GM18520 (cell line): ENCODE measurements around the gene NFIB.

Experiments used
- ATAC-seq: cut with Tn5 transposase; IDR thresholded peaks from one replicate; pipeline ENCODE4 v1.9.1; 2021; ENCODE audit not compliant: unreplicated experiment

Gene NFIB

DNA sequence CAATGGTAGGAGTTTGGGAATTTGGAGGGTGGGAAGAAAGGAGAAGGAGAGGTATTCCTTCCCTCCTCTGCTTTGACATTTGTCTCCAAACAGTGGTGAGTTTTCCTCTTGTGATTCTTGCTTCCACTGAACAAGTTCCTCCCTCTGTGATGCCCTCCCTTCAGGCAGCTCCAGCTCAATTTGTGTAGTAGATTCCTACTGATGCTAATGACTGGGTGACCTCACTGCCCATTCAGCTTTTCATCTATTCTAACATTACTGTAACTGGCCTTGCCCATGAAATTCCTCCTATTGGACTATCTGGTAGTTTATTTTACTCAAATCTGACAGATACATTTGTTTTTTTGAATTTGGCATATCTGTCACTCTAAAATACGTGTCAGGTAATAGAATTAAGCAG is 121.4 kb downstream of the NFIB start:
- ATAC-seq: no peak

DNA sequence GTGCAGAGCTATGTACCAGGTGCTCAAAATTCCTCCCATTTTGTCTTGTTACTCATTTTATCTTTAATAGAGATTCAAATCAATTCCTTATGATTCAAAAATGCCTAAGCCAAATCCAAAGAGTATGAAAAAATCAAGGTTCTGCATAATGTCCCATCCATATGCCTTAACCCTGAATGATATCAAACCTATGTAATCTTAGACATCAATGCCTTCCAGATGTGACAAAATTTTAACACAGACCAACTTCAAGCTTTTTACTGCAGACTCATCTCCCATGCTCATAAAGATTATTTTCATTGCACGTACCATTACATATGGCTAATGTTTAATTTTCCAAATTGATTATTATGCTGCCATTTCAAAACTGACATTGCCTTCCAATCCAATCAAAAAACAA is 122.4 kb downstream of the NFIB start:
- no peak for ATAC-seq

DNA sequence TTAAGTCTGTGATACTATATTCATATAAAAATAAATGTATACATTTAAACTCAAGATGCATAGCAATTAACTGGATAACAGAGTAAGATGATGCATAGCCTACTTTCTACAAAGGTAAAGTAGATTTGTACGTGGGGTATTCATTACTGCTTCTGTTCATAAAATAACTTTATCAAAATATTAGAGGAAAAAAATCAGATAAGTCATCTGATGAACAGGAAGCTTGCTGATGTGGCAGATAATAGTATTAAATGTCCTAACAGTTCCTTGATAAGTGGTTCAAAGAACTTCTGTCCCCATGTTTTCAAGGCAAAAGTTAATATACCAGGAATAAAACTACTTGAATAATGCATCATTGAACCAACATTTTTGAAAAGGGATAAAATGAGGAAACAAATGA is 123.7 kb downstream of the NFIB start:
- no peak for ATAC-seq

DNA sequence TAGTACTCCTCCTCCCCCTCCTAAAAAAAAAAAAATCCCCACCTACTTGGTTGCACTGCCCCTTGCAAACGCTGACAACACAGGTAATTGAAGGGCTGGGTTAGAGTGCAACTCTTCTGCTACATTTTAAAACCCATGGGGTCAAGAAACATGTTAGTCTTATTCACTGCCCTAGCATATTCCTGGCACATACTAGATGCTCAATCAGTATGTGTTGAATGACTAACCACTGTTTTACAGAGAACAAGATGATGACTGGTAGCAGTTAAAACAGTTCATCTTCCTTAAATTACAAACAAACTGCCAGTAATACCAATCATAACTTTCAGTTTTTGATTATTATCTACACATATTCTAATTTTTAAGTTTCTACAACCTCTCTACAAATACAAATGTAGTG is 124.4 kb downstream of the NFIB start:
- ATAC-seq: no peak

- no peak for ATAC-seq
These were observed 124.8 kb downstream of the NFIB start for GRCh38 chr9:14189146-14189545.

DNA sequence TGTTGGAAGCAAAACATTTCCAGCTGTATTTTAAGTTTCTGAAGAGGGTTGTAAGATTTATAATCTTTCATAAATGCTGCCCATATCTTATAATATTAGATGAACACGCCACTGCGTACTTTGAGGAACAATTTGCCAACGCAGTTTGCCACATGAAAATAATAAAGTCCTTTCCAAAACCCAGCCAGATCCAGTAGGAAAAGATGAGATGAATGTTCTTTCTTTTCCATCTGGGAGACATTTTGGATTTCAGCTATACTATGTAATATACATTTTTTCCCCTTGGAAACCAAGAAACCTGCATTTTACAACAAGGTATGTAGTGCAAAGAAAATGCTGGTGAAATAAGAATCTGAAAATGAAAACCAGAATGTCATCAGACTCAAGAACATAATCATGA is 125.4 kb downstream of the NFIB start:
- ATAC-seq: no peak

DNA sequence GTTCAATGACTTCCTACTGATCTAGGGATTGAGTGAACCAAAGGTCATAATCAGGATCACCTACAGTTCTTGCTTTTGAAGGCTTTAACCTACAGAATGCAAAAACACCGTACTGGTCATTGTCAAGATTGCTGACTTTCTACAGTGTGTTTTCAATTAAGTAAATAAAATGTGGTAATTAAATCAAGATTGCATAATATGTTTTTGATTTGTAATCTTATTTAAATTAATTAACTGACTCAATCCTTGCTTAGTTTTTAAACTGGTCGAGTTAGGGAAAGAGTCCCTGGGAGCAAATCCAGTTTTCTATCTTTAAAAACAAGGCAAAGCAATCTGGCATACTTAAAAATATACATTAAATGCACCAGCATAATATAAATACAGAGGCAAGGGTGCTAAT is 125.9 kb downstream of the NFIB start:
- no peak for ATAC-seq

- ATAC-seq: no peak
These were observed 127.8 kb downstream of the NFIB start for GRCh38 chr9:14186096-14186495.

GRCh38 chr9:14185016-14185415 is 128.9 kb downstream of the NFIB start:
- ATAC-seq: no peak

DNA sequence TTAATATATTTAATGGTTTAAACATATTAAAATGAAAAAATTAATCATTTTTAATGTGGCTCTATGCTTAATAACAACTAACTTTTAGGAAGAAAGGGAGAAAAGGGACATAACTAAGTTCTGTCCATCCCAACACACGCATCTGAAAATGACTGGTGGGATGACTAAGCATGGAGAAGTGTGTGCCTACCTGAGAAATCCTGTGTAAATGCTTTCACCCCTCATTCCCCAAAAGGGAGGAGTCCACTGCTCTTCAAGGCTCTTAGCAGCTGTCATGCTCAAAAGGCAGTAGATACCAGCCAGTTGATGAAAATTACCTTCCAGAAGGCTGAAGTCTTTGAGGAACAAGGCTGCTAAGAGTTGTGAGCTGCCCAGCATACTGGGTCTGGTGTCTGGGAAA is 130.9 kb downstream of the NFIB start:
- ATAC-seq: no peak

GRCh38 chr9:14180960-14181537 is 132.9 kb downstream of the NFIB start:
- ATAC-seq: no peak

DNA sequence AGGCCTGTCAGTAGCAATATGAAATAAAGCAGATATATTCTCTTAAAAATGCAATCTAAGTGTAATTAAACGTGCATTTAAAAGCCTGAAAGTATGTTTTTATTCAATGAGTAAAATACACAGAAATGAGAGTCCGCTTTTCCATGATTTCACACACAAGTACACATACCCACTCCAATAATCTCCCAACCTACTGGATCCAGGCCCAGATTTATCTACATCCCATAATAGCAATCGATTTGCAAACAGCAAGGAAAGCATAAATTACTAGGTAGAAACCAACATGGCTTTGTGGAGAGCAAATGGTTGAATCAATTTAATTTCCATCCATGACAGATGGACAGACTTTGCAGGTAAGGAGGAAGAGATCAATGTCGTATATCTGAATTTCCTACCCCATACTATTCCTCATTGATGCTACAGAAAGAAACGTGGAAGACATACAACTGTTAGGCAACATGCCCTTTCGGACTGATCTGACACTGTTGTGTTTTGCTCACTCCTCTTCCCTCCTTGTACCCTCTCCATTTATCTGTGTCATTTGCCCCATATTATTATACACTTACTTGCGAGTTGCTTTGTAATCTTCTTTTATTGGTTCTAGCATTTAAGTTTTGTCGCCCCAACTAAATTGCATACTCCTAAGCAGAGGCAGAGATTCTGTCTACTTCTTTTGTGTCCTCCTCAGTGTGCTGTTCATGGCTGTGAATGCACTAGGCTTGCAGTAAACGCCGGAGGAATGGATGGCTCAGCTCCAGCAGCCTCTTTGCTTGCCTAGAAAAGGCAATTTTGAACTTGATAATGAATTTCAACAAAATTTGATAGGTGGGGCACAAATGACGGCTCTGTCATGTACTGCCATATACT is 133.6 kb downstream of the NFIB start:
- no peak for ATAC-seq

- no peak for ATAC-seq
These were observed 134.5 kb downstream of the NFIB start for GRCh38 chr9:14179449-14179848.

- no peak for ATAC-seq
These were observed 138.2 kb downstream of the NFIB start for GRCh38 chr9:14175778-14176177.

GRCh38 chr9:14173713-14174112 is 140.2 kb downstream of the NFIB start:
- ATAC-seq: no peak

GRCh38 chr9:14170973-14171596 is 142.9 kb downstream of the NFIB start:
- peak; percentile 74 for ATAC-seq

DNA sequence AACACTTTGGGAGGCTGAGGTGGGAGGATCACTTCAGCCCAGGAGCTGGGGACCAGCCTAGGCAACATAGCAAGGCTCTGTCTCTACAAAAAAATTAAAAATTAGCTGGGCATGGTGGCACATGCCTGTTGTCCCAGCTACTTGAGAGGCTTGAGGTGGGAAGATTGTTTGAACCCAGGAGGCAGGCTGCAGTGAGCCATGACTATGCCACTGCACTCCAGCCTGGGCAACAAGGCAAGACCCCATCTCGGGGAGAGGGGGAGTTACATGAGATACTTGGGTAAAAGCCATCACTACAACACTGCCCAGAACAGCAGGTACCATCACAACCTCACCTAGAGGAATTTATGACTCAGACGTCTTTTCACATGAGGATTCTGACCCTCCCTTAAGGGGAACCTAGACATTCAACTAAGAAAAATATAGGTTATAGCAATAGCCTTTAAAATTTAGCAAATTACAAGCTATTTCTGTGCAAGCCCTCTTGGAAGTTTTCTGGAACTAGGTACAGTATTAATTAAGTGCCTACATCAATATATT is 143.5 kb downstream of the NFIB start:
- ATAC-seq: no peak

DNA sequence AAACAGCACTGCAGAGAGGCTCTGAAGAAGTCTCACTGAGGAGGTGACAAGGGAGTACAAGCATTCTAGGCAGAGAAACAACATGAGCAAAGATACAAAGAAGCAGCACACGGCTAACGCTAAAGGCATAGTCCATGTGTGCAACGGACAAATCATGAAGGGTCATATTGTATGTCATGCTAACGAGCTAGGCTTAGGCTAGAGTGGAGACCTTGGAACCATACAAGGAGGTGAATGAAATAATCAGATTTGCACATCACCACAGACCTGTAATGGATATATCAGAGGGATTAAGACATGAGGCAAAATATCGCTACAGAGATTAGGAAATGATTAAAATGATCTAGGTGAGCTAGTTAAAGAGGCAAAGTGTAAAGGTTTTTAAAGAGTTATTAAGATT is 145.6 kb downstream of the NFIB start:
- ATAC-seq: no peak

GRCh38 chr9:14165376-14166035 is 148.4 kb downstream of the NFIB start:
- no peak for ATAC-seq

DNA sequence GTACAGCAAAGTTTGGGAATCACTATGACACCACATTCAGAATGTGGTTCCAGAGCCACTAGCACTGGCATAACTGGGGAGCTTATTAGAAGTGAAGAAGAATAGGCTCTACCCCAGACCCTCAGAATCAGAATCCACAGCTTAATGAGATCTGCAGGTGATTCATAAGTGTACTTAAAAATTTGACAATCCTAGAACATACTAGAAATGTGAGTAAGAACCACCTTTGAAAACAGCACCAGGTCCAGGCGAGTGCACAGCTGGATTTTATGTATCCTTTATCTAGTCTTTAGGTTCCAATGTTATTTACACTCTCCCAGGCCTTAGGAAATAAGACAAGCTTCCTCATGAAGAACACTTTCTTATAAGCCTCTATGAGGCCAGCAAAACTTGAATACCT is 149.0 kb downstream of the NFIB start:
- ATAC-seq: no peak

- ATAC-seq: no peak
These were observed 154.3 kb downstream of the NFIB start for GRCh38 chr9:14159440-14160216.
